GM19455 (cell line): ENCODE measurements around the gene LOXL1.

Experiments
- ATAC-seq: cut with Tn5 transposase; IDR thresholded peaks from one replicate; pipeline ENCODE4 v1.9.1; 2021; ENCODE audit not compliant: unreplicated experiment

The LOXL1 gene

DNA sequence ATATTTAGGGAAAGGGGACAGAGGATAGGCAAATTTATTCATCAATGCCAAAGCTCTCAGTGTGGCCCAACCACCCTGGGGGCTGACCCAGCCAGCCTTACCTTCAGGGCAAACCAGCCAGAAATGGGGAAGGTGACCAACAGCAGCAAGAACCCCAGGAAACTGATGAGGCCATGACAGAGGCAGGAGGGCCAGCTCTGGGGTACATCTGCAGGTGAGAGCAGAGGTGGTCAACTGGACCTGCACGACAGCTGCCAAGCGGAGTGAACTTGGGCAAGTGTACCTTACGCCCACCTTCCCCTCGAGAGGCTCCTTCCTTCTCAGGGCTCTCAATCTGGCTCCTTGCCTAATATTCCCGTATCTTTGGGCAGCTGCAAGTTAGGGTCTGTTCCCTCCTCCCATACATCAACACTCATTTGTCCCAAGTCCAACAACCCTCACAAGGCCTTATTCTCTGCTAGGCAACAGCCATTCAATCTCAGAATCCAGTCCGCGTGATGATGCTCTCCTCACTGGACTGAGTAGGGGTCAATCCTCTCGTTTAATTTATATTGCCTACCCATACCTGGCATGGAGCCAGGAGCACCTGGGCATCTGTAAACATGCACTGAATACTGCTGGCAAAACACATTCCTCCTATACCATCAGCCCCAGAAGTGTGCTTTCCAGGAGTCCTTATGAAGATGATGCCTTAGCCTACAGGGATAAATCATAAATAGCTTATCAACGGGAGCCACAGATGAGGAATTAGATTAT is 64.2 kb downstream of the LOXL1 start:
- ATAC-seq: no peak

DNA sequence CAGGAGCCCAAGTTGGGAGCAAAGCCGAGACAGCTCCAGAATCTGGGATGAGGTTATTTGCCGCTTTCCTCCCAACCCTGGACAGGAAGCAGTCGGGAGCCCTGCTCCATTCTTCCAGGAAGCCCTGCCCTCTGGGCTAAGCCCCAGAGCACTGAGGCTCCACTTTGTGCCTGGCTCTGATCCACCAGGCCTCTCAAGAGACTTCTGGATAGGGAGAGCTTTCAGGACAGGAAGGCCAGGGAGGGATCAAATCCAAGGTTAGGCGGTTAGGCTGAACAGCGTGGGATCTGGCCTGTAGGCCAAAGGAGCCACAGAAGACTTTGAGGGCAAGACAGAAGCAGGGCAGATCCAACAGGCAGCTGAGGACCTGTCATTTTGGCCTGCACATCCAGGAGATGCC is 65.0 kb downstream of the LOXL1 start:
- ATAC-seq: no peak

DNA sequence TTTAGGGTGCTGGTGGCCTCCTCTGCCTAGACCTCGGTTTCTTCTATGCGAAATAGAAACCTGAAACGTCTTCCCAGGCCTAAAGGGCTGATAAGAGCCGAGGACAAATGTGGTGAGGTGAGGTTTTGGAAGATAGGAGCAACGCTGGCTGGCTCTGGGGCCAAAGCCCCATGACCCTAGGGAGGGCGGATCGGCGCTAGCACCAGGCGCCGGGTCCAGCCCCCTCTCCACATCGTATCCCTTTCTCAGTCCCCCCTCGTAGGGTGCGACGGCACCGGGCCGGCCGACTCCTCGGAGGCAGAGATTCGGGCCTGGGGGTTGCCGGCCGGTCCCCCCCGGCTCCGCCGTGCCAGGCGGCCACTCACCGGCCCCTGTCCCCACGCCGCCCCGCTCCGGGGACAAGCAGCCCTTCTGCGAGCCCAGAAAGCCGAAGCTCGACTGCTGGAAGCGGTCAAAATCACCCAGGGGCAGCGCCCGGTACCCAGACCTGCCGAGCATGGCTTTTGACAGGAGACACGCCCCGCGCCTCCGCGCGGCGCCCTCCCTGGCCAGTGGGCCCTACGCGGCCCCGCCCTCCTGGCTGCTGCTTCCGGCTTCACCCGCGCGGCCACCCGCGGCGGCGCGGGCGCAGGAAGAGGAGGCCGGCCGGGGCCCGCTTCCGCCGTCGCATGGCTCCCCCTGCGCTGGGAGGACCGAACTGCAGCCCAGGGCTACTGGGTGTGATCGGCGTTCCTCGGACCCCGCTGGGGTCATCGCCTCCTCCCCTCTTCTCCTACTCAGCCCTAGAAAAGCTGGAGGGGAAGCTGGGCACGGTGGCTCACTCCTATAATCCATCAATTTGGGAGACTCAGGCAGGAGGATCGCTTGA is 65.7 kb downstream of the LOXL1 start, which contains the start of gene STOML1:
STOML1 (minus strand) TSS at position 570 of the 868 bp plus-strand sequence; CDS start at position 498, 72 bp downstream.
- peak; percentile 57 for ATAC-seq

DNA sequence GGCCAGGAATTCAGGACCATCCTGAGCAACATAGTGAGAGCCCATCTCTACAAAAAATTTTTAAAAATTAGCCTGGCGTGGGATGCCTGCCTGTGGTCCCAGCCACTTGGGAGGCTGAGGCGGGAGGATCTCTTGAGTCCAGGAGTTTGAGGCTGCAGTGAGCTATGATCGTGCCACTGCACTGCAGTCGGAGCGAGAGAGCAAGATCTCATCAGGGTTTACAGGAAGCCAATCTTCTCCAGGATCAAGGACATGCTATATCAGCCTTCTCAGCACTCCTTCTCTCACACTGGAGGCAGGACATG is 66.3 kb downstream of the LOXL1 start:
- no peak for ATAC-seq

DNA sequence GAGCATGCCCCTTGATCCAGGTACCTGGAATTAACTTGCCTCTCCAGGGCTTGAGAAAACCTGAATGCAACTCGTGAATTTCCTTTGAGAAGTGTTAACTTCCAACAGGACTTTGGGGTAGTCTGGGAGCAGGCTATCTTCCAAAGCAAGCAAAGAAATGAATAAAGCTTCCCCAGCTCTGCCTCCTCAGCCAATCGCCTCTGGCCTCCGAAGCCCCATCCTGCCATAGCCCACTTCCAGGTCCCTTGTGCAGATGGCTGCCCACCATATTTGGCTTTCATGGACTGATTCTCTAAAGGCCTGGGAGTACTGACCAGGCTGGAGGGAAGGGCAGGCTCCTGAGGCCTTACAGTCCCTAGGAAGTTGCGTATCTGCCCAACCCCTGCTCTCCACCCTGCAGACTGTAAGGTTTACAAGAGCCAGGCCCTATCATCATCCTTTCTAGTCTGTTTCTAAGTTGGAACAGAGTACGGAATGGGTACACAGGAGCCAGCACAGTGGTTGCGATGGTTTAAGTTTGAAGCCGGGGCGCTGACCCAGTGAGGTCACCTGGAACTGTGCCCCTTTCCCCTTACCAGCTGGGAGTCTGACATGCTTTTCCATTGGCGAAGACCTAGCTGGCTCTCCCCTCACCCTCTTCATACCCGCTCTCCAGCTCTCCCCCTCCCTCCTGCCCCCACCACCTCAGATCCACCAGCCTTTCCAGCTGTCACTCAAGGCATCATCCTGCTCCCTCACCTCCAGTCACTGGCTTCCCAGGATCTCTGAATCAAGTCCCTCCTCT is 67.1 kb downstream of the LOXL1 start:
- ATAC-seq: no peak

DNA sequence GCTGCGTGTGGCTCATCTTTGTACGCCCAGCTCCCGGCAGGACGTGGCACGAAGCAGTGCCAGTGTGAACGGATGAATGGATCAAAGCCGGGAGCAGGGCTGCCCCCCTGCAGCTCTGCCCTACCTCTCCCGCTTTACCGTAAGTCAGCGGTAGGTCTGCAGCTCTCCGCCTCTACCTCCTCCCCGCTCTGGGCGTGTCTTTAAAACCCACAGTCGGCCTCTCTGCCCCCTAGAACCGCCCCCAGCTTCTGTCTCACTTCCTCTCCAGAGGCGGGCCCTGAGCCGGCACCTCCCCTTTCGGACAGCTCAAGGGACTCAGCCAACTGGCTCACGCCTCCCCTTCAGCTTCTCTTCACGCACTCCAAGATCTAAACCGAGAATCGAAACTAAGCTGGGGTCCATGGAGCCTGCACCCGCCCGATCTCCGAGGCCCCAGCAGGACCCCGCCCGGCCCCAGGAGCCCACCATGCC is 68.2 kb downstream of the LOXL1 start, which contains the start of gene PML:
PML (plus strand) TSS at position 304 of the 471 bp plus-strand sequence; CDS start at position 401, 97 bp downstream.
- peak; percentile 81 for ATAC-seq

DNA sequence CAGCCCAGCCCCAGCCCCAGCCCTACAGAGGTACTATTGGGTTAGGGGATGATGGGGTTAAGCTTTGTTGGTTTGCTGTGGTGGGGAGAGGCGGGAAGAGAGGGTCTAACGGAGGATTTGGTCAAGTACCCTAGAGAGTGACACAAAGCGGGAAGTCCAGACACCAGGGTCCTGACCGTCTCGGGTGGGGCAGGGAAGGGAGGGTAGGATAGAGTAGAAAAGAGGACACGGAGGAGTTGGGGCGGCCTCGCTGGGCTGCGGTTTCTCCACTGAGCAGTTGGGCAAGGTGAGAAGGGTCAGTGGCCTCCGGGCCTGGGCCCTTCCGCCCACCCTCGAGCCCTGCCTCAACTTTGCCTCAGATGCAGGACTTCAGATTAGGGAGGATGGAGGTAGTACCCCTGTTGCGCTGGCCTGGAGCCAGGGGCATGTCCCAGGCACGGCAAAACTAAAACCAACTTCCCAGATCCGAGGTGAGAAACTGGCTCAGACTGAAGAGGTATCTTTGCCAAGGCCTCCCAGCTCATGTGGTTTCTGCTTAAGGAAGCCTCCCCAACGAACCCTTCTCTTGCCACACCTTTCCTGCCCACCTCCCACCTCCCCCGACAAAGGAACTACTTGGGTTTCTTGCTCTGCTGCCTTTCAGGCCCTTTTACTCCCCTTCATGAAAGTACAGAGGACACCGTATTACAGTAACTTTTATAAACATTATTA is 68.8 kb downstream of the LOXL1 start:
- ATAC-seq: no peak

DNA sequence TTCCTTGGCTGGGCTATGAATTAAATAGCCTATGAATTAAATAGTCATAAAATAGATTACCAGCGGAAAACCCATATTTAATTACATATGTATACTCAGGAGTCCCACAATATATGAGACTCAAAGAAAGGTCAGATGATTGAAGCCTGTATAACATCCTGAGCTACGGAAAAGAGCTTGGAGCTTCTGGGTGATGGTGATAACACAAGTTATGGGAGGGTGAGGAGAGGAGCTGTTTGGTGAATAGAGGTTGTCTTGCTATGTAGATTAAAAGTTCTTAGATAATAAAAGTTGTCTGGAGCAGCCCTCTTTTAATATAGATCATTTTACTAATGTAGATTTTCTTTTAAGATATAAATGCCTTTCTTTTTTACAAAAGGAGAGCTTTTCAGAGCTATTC is 70.0 kb downstream of the LOXL1 start:
- ATAC-seq: no peak

DNA sequence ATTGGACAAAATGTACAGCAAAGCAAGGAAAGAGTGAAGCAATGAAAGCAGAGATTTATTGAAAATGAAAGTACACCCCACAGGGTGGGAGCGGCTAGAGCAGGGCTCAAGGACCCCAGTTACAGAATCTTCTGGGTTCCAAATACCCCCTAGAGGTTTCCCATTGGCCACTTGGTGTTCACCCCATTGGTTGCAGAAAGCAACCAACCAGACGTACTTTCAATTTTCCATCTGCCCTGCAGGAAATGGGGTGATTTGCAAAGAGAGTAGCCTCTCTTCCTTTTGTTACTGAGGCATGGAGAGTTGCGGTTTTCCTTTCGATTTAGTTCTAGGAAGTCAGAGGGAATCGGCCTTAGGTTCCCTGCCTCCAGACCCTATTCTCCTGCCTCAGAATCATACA is 70.7 kb downstream of the LOXL1 start:
- ATAC-seq: no peak

DNA sequence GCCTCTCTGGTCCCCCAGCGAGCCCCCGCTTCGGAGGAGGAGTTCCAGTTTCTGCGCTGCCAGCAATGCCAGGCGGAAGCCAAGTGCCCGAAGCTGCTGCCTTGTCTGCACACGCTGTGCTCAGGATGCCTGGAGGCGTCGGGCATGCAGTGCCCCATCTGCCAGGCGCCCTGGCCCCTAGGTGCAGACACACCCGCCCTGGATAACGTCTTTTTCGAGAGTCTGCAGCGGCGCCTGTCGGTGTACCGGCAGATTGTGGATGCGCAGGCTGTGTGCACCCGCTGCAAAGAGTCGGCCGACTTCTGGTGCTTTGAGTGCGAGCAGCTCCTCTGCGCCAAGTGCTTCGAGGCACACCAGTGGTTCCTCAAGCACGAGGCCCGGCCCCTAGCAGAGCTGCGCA is 71.7 kb downstream of the LOXL1 start:
- no peak for ATAC-seq
